Fibroblast of skin of back (primary cell): ENCODE results near the gene CMTM4.
A peak's percentile ranks its signal among the peaks of the same experiment; 100 is the strongest.
"Not testable (repeated sequence)": the region's sequence is repeated elsewhere in the genome, so short reads cannot be mapped to it uniquely, and the experiment has no call there.

ENCODE experiments used
- DNase-seq: peaks from one replicate; pipeline ENCODE4 v3.0.0-alpha.2; 2013

CMTM4 gene

DNA sequence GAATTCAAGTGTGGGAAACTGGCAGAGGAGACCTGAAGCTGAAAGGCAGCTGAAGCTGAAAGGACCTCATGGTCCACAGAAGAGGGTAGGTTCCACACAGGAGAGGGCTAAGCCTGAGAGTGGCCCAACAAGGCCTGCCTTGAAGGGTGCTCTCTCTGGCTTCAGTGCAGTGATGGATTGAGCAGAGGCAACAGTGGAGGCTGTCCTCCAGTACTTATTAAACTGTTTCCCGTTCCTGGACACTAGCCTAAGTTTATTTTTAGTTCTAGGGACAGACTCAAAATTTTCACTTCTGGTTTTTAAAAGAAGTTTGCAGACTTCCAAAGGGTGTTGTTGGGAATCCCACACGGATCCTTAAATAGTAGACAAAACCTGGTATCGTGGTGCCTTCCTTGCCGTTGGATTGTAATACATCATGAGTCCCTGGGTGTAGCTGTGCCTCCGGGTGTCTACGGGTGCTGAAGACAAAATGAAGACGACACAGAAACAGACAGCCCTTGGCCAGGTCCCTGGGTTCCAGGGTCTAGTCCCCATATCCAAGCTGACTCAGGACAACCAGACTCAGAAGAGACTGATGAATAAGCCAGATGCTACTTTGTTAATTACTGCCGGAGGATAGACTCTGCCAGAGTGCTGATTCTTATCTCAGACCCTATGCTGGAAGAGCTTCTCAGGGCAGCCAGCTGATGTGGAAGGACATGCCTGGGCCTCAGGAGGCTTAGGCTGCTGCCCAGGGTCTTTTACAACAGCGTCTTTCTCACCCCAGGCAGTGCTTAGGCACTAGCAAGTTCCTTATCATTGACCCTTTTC lies 7.1 kb upstream of the CMTM4 start:
- DNase-seq = no peak

DNA sequence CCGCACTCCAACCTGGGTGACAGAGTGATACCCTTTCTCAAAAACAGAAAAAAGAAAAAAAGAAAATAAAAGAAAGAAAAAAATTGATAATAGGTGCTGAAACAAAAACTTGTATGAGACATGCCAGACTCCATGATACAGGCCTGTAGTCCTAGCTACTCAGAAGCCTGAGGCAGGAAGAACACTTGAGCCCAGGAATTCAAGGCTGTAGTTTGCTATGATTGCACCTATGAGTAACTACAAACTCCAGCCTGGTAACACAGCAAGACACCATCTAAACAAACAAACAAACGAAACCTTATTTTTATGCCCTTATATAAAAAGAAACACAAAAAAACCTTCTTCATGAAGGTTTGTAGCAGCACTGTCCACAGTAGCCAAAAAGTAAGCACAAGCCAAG lies 5.0 kb upstream of the CMTM4 start:
- DNase-seq = no peak

DNA sequence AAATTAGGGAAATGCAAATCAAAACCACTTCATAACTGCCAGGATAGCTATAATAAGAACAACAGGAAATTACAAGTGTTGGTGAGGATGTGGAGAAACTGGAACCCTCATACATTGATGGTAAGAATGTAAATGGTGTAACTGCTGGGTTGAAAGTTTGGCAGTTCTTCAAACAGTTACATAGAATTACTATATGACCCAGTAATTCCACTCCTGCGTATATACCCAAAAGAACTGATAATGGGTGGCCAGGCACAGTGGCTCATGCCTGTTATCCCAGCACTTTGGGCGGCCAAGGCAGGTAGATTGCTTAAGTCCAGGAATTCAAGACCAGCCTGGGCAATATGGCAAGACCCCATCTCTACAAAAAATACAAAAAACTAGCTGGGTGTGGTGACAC lies 4.5 kb upstream of the CMTM4 start:
- DNase-seq = no peak

DNA sequence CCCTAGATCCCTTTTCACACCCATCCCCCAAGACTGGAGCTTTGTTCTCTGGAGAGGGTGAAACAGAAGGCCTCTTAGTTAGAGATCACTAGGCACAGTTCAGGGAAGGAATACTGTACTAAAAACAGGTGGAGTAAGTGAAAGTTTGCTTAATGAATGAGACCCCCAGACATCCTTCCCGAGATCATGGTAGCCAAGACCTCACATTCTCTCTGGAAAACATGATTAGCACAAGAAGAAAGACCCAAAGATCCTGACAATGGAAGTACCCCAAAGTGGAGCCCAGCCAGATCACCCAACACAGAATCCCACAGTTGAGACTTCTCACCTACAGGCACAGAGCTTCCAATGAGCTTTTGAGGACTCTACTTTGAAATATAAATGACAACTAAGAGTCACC lies 3.4 kb upstream of the CMTM4 start:
- DNase-seq = no peak

DNA sequence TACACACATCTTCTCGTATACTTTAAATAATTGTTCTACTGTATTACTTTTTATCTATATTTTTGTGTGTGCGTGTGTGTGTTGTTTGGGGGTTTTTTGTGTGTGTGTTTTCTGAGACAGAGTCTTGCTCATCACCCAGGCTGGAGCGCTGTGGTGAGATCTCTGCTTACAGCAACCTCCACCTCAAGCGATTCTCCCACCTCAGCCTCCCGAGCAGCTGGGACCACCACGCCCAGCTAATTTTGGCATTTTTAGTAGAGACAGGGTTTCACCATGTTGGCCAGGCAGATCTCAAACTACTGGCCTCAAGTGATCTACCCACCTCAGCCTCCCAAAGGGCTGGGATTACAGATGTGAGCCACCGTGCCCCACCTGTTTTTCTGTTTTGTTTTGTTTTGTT lies 1.5 kb upstream of the CMTM4 start:
- no peak for DNase-seq

DNA sequence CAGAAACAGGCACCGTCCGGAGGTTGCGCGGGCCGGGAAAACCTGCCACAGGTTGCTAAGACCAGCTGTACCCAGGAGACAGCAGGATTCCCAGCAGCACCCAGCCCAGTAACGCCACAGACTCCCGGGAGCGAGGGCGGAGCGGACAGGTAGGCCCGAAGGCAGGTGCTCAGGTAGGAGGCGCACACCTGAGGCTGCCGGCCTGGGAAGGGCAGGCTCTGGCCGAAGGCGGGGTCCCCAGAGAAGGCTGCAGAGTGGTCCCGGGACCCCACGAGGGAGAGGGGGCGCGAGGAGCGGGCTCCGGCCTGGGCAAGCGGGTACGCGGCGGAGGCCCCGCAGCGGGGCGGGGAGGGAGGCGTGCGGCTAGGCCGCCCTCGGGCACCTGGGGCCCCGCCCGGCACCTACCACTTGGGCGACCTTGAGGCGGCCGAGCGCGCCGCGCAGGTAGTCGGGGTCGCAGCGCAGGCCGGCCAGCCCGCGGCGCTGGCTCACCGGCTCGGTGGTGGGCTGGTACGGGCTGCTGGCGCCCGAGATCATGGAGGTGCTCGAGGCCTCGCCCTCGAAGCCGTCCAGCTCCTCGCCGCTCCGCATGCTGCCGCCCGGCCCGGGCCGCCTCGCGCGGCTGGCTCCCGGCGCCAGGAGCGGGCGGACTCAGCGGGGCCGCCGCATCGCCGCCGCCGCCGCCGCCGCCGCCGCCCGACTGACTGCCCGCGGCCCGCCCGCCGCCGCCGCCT lies 441 bp downstream of the CMTM4 start:
- no peak for DNase-seq

DNA sequence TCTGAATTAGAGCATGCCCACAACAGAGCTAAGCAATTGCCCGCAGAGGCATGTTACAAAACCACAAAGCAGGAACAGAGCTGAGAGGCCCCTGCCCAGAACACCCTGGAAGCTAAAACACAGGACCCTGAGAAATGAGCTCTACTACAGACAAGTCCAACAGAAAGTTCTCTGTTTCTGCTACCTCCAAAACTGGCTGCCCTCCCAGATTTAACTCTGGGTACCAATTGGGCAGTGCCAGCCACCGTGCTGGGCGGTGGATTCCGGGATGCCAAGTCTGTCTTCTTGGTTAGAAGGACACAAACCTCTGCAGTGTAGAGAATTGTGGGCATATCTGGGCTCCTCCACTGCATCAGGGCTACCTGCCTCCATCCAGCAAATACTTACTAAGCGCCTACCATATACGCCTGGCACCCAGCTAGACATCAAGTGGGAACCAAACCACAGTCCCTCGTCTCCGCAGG lies 1.0 kb downstream of the CMTM4 start:
- DNase-seq = no peak

DNA sequence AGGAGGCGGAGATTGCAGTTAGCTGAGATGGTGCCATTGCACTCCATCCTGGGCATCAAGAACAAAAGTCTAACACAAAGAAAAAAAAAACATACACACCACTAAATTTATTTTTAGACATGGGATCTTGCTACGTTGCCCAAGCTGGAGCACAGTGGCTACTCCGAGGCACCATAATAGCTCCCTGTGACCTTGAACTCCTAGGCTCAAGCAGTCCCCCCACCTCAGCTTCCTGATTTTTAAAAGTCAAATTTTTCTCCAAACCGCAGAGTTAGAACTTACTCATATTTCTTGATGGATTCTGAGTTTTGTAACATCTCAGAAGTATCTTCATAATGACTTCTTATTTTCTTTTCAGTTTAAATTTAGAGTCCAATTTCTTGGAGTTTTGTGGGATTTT lies 3.4 kb downstream of the CMTM4 start:
- DNase-seq = no peak

DNA sequence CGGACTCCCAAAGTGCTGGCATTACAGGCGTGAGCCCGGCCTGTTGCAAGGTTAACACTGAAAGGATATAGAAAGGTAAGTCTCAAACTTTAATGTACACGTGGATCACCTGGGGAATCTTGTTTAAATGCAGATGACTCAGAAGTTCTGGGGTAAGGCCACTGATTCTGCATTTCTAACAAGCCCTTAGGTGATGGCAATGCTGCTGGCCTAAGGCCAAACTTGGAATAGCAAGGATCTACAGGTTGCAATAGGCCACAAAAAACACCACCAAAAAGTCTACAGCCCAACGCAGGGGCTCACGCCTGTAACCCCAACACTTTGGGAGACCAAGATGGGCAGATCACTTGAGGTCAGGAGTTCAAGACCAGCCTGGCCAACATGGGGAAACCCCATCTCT lies 4.2 kb downstream of the CMTM4 start:
- DNase-seq = no peak

DNA sequence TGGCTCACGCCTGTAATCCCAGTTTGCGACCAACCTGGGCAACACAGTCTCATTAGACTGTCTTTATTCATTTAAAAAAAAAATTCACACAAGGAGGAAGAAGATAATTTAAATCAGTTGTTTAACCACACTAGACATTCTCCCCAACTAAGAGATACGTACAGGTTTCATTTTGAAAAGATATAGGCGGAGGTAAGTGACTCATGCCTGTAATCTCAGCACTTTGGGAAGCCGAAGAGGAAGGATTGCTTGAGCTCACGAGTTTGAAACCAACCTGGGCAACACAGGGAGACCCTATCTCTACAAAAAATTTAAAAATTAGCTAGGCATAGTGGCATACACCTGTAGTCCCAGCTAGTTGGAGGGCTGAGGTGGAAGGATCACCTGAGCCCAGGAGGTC lies 5.3 kb downstream of the CMTM4 start:
- no peak for DNase-seq

DNA sequence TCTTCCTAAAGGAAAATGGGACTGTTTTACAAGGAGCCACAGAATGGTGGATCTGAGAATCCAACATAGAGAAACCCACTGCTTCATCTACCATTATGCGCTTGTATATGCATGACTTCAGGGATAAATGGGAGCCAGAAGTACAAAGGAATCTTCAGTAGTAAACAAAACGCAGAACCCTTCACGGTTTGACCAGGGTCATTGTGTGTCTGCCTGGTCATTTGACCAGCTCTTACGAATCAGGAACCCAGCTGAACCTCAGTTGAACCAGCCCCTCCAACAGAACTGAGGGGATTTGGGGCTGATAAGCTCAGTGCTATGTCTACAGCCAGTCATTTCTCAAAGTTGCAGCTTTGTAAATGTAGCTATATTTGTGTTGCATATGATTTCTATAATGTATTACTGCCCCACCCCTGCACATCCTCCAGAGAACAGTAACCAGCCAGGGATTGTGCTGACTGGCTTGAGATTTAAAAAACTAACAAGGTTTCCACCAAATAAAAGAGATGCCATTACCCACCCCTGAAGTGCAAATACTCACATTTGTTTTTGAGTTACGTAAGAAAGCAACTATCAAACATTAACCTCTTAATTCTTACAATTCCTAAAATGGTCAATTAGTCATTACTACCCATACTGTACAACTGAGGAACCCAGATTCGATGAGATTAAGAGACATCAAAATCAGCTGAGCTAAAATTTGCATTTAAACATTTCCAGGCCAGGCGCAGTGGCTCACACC lies 6.3 kb downstream of the CMTM4 start:
- DNase-seq = no peak

DNA sequence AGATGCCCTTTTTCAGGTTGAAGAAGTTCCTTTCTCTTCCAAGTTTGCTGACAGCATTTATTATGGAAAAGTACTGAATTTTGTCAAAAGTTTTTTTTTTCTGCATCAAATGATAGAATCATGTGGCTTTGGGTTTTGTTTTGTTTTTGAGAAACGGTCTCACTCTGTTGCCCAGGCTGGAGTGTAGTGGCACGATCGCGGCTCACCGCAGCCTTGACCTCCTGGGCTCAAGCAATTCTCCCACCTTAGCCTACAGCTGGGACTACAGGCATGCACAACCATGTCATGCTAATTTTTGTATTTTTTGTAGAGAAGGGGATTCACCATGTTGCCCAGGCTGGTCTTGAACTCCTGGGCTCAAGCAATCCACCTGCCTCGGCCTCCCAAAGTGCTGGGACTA lies 7.3 kb downstream of the CMTM4 start:
- no peak for DNase-seq

DNA sequence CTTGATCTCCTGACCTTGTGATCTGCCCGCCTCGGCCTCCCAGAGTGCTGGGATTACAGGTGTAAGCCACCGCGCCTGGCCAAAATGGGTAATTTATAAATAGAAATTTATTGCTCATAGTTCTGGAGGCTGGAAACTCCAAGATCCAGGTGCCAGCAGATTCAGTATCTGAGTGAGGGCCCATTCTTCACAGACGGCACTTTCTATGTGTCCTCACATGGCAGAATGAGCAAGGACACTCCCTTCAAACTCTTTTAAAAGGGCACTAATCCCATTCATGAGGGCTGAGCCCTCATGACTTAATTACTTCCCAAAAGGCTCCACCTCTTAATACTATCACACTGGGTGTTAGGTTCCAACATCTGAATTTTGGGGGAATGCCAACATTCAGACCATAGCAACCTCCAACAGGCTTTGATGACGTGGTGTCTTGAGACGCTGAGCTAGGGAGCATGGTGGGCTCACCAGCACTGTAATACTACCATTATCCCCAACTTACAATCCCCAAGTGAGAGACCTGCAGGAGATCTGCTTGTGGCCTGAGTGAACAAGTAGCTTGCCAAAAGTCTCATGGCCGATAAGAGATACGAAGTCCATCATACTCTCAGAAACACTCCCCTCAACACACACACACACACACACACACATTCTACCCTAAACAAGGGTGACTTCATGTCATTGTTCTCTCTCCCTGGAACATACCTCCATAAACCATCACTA lies 8.5 kb downstream of the CMTM4 start:
- no peak for DNase-seq

DNA sequence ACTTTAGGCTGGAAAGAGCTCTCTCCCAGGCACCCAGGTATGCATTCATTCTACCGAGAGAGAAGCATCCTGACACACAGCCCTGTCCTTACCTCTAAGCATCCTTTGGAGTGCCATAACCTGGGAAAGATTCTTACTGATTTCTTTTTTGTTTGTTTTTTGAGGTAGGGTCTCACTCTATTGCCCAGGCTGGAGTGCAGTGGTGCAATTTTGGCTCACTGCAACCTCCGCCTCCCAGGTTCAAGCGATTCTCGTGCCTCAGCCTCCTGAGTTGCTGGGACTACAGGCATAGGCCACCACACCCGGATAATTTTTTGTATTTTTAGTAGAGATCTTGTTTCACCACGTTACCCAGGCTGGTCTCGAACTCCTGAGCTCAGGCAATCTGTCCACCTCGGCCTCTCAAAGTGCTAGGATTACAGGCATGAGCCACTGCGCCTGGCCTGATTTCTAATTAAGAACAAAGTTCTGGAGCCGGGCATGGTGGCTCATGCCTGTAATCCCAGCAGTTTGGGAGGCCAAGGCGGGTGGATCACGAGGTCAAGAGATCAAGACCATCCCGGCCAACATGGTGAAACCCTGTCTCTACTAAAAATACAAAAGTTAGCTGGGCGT lies 10.9 kb downstream of the CMTM4 start:
- DNase-seq = not testable (repeated sequence)

DNA sequence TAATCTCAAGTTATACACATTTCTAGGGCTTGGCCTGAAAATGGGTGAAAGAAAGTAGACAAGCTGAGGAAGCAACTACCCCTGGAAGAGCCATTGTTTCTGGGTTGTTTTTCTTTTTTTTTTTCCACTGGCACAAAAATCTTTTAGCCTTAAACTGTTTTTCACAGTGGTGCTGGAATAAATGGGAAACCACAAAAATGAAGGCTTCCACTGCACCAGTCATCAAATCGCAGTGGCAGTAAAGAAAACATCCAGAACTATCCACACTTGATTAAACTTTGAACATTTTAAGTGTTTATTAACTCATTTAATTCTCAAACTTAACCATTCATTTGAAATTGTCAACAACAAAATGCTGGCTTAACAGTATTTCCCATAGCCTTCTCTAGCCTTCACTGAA lies 14.3 kb downstream of the CMTM4 start:
- peak; percentile 62 for DNase-seq

DNA sequence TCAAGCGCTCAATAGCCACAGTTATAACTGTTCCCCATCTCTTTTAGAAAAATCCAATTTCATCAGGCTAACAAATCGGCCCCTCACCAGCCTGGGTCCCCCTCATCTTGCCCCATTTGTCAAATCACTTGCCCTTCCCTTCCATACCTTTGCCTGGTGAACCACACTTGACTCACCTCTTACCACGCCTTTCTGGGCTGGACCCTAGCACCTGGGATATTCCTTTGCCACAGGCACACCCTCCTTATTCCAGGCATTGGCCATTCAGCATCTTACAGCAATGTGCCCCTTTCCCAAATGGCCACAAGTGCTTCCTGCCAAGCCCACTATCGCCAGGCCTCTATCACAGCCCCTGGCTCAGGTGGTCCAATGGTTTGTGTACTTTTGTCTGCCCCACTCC lies 14.9 kb downstream of the CMTM4 start:
- DNase-seq = no peak

DNA sequence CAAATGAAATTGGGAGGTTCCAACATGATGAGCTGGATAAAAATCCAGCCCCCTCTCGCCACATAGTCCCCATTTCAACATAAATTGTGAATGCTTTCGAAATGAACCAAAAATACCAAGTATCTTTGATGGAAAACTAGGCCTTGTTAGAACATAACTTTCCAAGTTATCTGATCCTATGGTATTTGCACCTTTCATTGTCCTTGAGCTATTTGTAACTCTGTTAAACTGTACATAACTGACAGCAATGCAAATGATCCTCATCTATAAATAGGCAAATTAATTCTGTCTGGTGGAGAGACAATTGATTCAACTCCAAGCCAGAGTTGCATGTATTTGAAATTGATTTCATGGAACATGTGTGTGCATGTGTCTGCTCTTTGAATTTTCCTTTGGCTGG lies 18.2 kb downstream of the CMTM4 start:
- DNase-seq = no peak

DNA sequence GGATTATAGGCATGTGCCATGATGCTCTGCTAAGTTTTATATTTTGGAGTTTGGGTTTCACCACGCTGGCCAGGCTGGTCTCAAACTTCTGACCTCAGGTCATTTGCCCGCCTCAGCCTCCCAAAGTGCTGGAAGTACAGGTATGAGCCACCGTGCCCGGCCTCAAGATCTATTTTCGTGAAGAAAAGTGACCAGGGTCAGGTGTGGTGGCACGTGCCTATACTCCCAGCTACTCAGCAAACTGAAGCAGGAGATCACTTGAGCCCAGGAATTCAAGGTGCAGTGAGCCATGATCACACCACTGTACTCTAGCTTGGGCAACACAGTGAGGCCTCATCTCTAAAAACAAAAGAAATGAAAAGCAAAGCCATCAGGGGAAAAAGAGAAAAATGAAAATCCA lies 18.7 kb downstream of the CMTM4 start:
- DNase-seq = no peak

DNA sequence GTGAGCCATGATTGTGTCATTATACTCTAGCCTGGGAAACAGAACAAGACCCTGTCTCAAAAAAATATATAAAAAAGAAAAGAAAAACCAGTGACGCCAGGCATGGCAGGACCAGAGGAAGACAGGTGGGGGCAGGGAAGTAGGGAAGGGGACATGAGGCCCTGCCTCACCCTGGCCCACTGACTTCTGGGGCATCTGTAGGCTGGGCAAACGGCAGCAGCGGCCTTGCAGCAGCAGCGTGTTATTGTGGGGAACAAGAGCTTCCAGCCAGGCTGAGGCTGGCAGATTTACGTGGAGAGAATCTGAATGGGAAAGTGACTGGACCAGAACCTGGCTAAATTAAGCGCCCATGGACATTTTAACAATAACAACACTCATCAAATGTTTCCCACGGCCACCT lies 19.4 kb downstream of the CMTM4 start:
- DNase-seq = no peak

DNA sequence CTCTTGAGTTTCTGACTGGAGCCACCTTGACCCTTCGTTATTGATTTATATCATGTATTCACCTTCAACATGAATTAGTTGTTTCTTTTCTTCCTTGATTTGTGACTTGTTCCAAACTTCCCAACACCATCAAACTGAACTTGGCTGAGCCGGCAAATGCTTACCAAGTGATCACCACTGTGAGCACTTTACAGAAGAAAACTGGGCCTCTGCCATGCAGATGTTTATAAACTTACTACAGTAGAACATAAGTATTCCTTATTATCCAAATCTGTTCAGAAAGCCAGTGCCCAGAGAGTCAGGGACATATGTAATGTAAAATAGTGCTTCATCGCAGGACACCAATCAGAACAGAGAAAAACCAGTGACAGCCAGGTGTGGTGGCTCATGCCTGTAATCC lies 19.9 kb downstream of the CMTM4 start:
- no peak for DNase-seq

DNA sequence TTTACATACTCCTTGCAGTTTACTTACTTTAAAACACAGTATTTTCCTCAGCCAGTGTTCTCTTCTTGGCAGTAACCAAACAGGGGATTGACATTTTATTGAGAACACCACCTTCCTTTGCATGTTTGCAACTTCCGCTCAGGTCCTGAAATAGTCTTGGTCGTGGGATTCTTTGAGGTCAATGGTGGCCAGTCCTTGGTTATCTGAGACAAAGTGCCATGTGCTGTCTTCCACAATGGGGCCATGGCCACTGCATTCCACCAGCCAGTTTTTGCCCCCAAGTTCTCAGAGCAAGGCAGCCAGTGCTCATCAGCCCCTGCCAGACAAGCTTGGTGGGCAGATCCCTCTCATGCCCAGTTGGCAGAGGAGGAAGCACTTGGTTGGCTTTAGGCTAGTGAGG lies 22.9 kb downstream of the CMTM4 start:
- DNase-seq = no peak

DNA sequence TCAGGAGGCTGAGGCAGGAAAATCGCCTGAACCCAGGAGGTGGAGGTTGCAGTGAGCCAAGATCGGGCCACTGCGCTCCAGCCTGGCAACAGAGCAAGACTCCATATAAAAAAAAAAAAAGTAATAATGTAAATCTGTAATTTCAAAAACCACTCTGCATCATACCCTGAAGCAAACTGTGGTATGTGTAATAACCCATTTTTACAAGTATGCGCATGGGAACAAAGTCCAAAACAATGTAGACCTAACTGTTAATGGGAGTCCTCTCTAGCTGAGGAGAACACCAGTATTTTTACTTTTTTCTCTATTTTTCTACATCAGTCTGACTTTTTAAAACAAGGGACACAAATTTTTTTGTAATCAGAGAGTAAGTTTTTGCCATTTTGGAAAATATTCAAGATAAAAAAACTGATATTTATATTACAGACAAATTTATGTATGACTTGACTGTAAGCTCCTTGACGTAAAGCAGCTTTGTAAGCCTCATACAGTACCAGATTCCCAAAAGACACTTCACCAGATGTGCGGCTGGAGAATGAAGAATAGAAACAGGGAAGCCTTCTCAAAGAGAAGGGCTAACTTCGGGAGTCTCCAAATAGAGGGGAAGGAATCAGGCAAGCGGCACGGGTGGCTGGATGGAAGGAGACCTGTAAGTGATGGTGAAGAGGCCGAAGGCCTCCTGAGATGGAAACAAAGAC lies 25.7 kb downstream of the CMTM4 start:
- no peak for DNase-seq
